SK-N-DZ (cell line): ENCODE measurements around the gene LRRC34.

ENCODE experiments used
- DNase-seq: peaks from one replicate; pipeline ENCODE4 v3.0.0-alpha.2; 2015; ENCODE audit warnings: low spot score

The LRRC34 gene

DNA sequence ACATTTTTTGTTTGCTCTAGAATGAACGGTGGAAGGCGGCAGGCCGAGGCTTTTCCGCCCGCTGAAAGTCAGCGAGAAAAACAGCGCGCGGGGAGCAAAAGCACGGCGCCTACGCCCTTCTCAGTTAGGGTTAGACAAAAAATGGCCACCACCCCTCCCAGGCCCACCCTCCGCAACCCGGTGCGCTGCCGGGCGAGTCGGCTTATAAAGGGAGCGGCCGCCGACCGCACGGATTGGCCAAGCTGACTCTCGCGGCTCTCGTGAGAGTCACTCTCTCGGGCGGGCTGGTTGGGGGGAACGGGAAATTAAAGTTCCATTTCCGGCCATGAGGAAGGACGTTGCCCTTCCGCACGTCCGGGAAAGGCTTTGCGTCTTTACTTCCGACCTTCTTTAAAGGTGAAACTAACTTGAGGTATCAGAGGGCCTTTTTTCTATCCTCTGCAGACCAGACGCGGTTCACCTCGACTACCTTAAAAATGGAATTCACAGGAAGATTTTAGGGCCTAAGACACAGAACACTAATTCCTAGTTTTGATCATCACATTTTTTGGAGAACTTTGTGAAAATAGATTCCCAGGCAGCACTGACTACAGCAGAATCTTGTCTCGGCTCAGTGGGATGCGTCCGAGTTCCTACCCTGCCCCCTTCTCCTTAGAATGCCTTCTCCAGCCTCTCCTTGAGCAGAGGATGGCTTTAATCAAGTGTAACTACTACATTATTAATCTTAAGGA, 47.7 kb downstream of the LRRC34 start, which contains the start of gene TERC:
TERC (minus strand) TSS at position 179 of the 731 bp plus-strand sequence.
- DNase-seq: peak; percentile 94

DNA sequence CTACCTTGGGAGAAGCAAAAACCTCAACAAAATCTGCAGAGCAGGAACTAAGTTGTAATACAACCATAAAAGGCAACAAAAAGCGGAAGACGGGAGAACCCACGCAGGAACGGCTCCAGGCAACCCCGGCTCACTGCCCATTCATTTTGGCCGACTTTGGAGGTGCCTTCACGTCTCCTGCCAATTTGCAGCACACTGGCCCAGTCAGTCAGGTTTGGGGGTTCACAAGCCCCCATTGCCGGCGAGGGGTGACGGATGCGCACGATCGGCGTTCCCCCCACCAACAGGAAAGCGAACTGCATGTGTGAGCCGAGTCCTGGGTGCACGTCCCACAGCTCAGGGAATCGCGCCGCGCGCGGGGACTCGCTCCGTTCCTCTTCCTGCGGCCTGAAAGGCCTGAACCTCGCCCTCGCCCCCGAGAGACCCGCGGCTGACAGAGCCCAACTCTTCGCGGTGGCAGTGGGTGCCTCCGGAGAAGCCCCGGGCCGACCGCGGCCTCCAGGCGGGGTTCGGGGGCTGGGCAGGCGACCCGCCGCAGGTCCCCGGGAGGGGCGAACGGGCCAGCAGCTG, 48.3 kb downstream of the LRRC34 start:
- peak; percentile 47 for DNase-seq

DNA sequence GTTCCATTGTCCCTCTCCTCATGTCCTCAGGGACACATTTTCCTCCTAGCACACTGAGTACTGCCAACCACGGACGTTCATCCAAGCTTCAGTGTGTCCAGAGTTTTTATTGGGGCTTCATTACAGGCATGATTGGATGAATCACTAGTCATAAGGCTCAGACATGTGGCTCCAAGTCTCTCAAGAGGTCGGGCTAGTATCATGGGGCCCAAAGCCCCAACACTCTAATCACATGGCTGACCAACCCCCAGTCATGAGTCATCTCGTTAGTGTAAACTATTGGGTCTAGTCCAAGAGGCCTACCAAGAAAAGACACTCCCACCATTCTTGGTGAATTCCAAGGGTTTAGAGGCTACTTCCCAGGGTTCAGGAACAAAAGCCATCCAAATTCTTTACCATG, 52.2 kb downstream of the LRRC34 start:
- DNase-seq: no peak

DNA sequence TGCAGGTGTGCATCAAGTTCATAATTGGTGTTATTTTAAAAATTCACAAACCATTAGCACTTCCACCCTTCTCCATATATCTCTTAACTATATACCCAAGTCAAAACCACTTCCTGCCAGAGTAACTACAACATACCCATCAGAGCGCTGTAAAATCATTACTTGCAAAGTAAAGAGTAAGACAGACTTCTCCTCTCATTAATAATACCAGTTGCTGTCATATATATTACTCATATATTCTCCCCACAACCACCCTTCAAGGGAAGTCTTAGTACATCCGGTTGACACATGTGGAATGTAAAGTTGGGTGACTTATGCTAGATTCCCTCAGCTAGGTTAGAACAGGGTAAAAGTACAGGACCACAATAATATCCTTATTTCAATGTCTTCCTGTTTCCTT, 53.4 kb downstream of the LRRC34 start:
- DNase-seq: no peak

DNA sequence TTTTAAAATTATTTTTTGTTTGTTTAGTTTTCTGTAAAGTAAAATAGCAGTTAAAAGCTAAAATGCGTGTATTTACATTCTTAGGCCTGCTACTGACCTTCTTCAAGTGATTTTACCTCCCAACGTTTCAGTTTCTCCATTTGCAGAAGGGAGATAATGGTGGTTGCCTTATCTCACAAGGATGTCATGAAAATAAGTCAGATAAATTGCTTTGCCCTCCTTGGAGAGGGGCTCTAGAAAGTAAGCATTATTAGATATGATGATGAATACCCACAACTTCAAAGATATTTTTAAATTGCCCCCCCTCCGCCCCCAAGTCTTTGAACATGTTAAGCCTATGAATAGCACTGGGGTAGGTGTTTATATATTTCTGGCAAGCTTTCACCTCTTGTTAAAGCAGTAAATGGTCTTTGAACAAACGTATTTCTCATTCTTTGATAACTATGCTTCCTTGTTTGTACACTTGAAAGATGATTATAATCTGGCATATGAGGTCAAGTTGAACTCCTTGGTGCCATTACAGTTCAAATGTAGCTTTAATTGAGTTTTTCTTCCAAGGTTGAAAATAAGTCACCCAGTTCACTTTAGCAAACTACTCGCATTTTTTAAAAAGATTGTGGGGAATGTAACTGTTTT, 54.2 kb downstream of the LRRC34 start:
- DNase-seq: no peak

DNA sequence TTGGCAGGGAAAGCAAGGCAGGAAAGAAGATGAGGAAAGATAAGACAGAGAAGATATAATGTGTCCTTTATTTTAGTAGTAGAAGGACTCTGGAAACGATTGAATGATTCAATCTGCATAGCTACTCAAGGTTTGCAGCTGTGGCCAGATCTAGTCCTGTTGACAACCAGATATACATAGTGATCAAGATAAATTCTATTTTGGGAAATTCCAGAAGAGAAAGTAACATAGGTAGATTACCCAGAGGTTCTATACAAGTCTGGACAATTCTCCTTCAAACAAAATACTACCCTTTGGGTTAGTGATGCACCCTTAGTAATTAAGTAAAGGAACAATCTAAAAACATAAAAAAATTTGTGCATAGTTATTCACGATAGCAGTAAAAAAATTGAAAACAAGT, 57.2 kb downstream of the LRRC34 start:
- DNase-seq: no peak

DNA sequence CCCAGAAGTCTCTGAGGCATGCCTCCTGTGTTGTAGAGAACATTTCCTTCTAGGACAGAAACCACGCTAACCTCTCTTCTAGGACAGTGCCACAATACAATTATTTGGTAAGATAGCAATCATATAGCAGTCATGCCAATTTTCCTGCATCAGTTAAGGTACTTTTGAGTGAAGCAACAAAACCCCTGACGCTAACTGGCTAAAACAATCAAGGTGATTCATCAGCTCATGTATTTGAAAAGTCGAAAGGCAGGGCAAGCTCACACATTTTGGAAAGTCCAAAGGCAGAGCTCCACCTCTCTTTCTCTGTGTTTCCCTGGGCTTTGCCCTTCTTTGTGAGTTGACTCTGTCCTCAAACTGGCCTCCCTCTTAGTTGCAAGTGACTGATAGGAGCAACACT, 58.0 kb downstream of the LRRC34 start:
- no peak for DNase-seq

DNA sequence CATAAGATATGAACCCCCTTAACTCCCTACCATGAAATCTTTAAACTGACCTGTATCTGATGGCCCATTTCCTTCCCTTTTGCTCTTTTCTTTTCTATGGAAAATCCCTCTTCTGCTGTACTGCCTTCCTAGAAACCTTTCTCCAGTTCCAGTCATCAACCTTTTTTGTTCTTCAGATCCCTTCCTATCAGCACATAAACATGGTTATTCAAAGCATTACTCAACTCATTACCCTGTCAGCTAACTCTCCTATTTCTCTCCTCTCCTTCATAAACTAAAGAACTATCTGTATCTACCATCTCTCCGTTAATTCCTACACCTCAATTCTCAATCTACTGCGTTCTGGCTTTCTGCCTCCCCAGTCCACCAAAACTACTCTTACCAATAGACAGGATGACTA, 60.8 kb downstream of the LRRC34 start:
- DNase-seq: no peak

DNA sequence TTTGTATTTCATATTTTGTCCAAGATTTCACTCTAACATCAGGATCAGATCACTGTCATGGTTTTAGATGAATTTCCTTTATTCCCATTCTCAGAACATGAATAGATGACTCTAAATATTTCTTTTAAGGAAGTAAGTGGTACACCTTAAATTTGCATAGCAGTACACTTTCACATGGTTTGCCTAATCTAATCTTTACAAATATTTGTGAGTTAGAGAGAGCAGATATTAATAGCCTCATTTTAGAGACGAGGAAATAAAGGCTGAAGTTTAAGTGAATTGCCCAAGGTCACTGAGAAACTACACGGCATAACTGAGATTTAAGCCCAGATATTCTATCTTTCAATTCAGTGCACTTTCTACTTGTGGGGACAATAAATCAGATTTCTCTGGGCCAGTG, 62.0 kb downstream of the LRRC34 start:
- no peak for DNase-seq

DNA sequence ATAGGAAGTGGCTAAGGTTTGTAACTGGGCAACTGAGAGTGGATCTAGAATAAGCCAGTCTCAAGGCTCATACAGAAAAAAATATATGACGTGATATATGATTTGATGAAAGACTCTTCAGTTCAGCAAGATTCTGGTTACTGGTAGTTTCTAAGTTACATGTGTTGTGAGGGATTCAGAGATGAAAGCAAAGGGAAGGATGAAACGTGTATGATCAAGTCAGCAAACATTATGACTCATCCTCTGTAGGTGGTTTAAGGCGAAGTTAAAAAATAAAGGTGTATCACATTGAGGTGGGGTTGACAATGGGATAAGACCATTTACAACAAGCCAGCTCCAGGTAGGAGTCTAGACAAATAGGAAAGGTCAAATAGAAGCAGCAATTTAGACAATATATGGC, 64.0 kb downstream of the LRRC34 start:
- DNase-seq: no peak

DNA sequence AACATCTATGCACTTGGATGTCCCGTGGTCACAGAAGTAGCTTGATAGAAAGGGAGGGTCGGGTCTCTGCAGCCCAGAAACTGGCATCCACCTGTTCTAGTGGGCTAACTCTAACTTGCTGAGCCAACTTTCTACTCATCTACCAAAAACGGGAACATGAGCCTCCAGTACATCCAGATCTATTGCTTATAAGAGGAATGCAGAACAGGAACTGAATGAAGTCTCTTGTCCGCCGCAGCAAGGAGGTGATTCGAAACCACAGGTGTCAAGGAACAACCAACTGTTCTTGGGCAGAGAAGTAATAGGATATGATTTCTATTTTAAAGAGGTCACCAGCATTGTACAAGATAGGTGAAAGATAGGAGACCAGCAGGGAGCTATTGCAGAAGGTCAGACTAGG, 65.8 kb downstream of the LRRC34 start:
- no peak for DNase-seq

DNA sequence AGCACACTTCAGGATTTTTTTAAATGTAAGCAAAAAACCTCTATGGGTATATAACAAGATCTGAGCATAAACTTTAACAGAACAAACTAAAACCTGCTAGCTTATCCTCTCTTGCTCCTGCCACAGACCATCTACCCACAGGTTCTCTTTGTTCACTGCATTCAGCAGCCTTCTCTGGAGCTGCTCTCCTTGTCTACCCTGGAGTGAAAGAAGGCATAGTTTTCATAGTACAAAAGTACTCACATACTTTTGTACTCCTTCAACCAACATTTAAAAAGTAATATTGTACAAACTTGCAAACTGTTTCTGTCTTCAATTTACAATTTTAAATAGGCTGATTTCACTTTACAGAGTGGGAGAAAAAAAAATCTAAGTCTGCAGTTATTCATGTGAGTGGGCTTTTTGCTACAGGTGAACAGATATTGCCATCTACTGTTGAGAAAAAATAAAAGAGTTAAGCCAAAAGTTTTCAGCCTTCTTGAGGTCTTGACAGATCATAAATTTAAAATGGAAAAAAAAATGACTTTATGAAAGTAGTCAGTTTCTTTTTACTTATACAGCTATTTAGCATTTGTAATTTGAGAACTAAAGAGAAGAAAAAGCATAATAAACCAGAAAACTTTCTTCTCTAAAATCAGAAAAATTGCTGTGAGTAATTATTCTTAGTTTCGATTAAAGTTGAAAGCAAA, 68.2 kb downstream of the LRRC34 start:
- peak; percentile 30 for DNase-seq
